Breast epithelium (tissue), 3 donors: Measurements from ENCODE around the gene SPOCK1.

Experiments used
- CTCF ChIP-seq, 3 donors: fragments of 450-650 bp; IDR thresholded peaks; one replicate each; pipeline ENCODE4 v1.5.1; 2016 to 2017; ENCODE audit warnings: antibody characterized with exemption in 3 of 3, mild to moderate bottlenecking in 3 of 3, moderate library complexity in 3 of 3
- POLR2AphosphoS5 ChIP-seq, 3 donors: sonication (generic); formaldehyde crosslinking; IDR thresholded peaks; one replicate each; pipeline ENCODE4 v1.6.1; 2017; ENCODE audit warnings: antibody characterized with exemption in 3 of 3

- TF ChIP-seq CTCF (IDR thresholded peaks at IDR 0.05) (no peak), POLR2AphosphoS5 (IDR thresholded peaks at IDR 0.05) (no peak)
Measured at GRCh38 chr5:137082951-137083350, 416.2 kb downstream of the SPOCK1 start.
